IMR-90 (cell line): ENCODE data around the gene SLC8A1. TPM values are rescaled to one million over a fixed set of nuclear protein-coding genes. Genes with fewer than 3 reads are reported as not detected.

Source experiments
- ATAC-seq: fragments of 200-7000 bp; cut with Tn5 transposase; 2 replicates; pipeline ENCODE4 v1.9.1; 2020; ENCODE audit warnings: low read depth, mild to moderate bottlenecking, moderate library complexity
- BruUV-seq: library from RNA; stranded (reverse); fragments of 400-500 nt; replicated peaks from 2 replicates; lab custom pipeline; 2021; lab: Mats Ljungman, UMichigan
- CTCF ChIA-PET: fragments of 300-600 bp; formaldehyde crosslinking; extraction: SDS; loops from one replicate; lab custom pipeline; 2021; ENCODE audit warnings: antibody characterized with exemption; lab: Yijun Ruan, JAX
- POLR2A ChIA-PET: fragments of 300-600 bp; sonication (Branson Sonifier 250); formaldehyde crosslinking; loops from one replicate; lab custom pipeline; 2022; ENCODE audit warnings: antibody characterized with exemption; ENCODE audit not compliant: unreplicated experiment; lab: Charles Lee
- DNase-seq: peaks from one replicate; pipeline ENCODE4 v3.0.0; 2013
- H2AFZ ChIP-seq: replicated peaks from 2 replicates; pipeline ENCODE3; 2013; ENCODE audit warnings: low read length, mild to moderate bottlenecking; ENCODE audit not compliant: poor library complexity
- H2AK5ac ChIP-seq: 2 replicates; pipeline ENCODE4 v1.6.1; 2013; ENCODE audit warnings: low read depth, low read length, inconsistent platforms
- H2AK9ac ChIP-seq: replicated peaks from 2 replicates; pipeline ENCODE3; 2013; ENCODE audit warnings: mild to moderate bottlenecking, low read depth, low read length, moderate library complexity; ENCODE audit not compliant: poor library complexity
- H2BK120ac ChIP-seq: 2 replicates; pipeline ENCODE4 v1.6.1; 2013; ENCODE audit warnings: low read depth, low read length, inconsistent platforms
- H2BK15ac ChIP-seq: 3 replicates; pipeline ENCODE4 v1.6.1; 2013; ENCODE audit warnings: low read depth, low read length, inconsistent platforms
- H2BK20ac ChIP-seq: 2 replicates; pipeline ENCODE4 v1.6.1; 2013; ENCODE audit warnings: low read depth, mild to moderate bottlenecking, inconsistent platforms, low read length, moderate library complexity
- H2BK5ac ChIP-seq: 2 replicates; pipeline ENCODE4 v1.6.1; 2013; ENCODE audit warnings: mild to moderate bottlenecking, low read depth, low read length, inconsistent platforms; ENCODE audit not compliant: poor library complexity, severe bottlenecking
- H3K14ac ChIP-seq: replicated peaks from 2 replicates; pipeline ENCODE4 v1.6.1; 2013; ENCODE audit warnings: low read depth, low read length, inconsistent platforms
- H3K18ac ChIP-seq: 2 replicates; pipeline ENCODE4 v1.6.1; 2013; ENCODE audit warnings: low read depth, low read length, control low read depth
- H3K23ac ChIP-seq: 2 replicates; pipeline ENCODE4 v1.6.1; 2013; ENCODE audit warnings: low read depth, low read length, inconsistent platforms
- H3K27ac ChIP-seq: 2 replicates; pipeline ENCODE4 v1.5.1; 2013; ENCODE audit warnings: mild to moderate bottlenecking, control low read depth, low read length; ENCODE audit not compliant: insufficient read depth
- H3K27me3 ChIP-seq: 2 replicates; pipeline ENCODE4 v1.6.1; 2013; ENCODE audit warnings: low read length; ENCODE audit not compliant: control insufficient read depth, insufficient read depth
- H3K36me3 ChIP-seq: 2 replicates; pipeline ENCODE4 v1.6.1; 2013; ENCODE audit warnings: low read length, mixed read lengths; ENCODE audit not compliant: control insufficient read depth, insufficient read depth
- H3K4ac ChIP-seq: 2 replicates; pipeline ENCODE4 v1.6.1; 2013; ENCODE audit warnings: low read depth, low read length, inconsistent platforms
- H3K4me1 ChIP-seq: 2 replicates; pipeline ENCODE4 v1.6.1; 2013; ENCODE audit warnings: low read length, mixed read lengths; ENCODE audit not compliant: control insufficient read depth, insufficient read depth
- H3K4me2 ChIP-seq: 2 replicates; pipeline ENCODE4 v1.6.1; 2013; ENCODE audit warnings: low read depth, mild to moderate bottlenecking, control low read depth, low read length, moderate library complexity
- H3K4me3 ChIP-seq: 2 replicates; pipeline ENCODE4 v1.5.1; 2013; ENCODE audit warnings: low read depth, mild to moderate bottlenecking, control low read depth, low read length, moderate library complexity; ENCODE audit not compliant: insufficient read depth
- H3K56ac ChIP-seq: 2 replicates; pipeline ENCODE4 v1.6.1; 2013; ENCODE audit warnings: low read length, inconsistent platforms; ENCODE audit not compliant: insufficient read depth; ENCODE audit errors: extremely low read depth
- H3K79me1 ChIP-seq, 2 experiments: 2 replicates each; pipeline ENCODE4 v1.6.1; 2013; ENCODE audit warnings: low read length in 2 of 2, inconsistent platforms in 1 of 2, low read depth in 1 of 2
- H3K9ac ChIP-seq: 2 replicates; pipeline ENCODE4 v1.6.1; 2013; ENCODE audit warnings: low read depth, low read length, control low read depth
- H3K9me1 ChIP-seq: 2 replicates; pipeline ENCODE4 v1.6.1; 2013; ENCODE audit warnings: low read length, inconsistent platforms; ENCODE audit not compliant: insufficient read depth
- H3K9me3 ChIP-seq: 2 replicates; pipeline ENCODE4 v1.6.1; 2013; ENCODE audit warnings: low read length; ENCODE audit not compliant: control insufficient read depth, insufficient read depth
- H4K20me1 ChIP-seq: 2 replicates; pipeline ENCODE4 v1.6.1; 2013; ENCODE audit warnings: low read length, inconsistent platforms; ENCODE audit not compliant: insufficient read depth
- H4K5ac ChIP-seq: 2 replicates; pipeline ENCODE4 v1.6.1; 2013; ENCODE audit warnings: mild to moderate bottlenecking, low read depth, low read length, control low read depth
- H4K8ac ChIP-seq, 2 experiments: 2 replicates each; pipeline ENCODE4 v1.6.1; 2013; ENCODE audit warnings: low read depth in 2 of 2, low read length in 2 of 2, control low read depth in 1 of 2, inconsistent platforms in 1 of 2
- H4K91ac ChIP-seq: 2 replicates; pipeline ENCODE4 v1.6.1; 2013; ENCODE audit warnings: low read depth, low read length, inconsistent platforms; ENCODE audit not compliant: insufficient read depth
- BHLHE40 ChIP-seq: fragments of 150-350 bp; IDR thresholded peaks from 2 replicates; pipeline ENCODE4 v1.6.1; 2016; ENCODE audit warnings: mild to moderate bottlenecking, low read depth, low read length
- CEBPB ChIP-seq: IDR thresholded peaks from 2 replicates; pipeline ENCODE4 v1.6.1; 2012; ENCODE audit warnings: low read depth, low read length, improper control_type of control experiment
- CHD1 ChIP-seq: IDR thresholded peaks from 2 replicates; pipeline ENCODE4 v1.6.1; 2012; ENCODE audit warnings: low read depth, low read length, improper control_type of control experiment
- FOS ChIP-seq: fragments of 150-350 bp; IDR thresholded peaks from 2 replicates; pipeline ENCODE4 v1.6.1; 2016; ENCODE audit warnings: low read depth, low read length
- NFE2L2 ChIP-seq: fragments of 150-350 bp; IDR thresholded peaks from 2 replicates; pipeline ENCODE4 v1.6.1; 2016; ENCODE audit warnings: low read depth, mild to moderate bottlenecking, low read length
- POLR2A ChIP-seq: IDR thresholded peaks from 2 replicates; pipeline ENCODE4 v1.6.1; 2012; ENCODE audit warnings: mild to moderate bottlenecking, low read depth, low read length
- RAD21 ChIP-seq: IDR thresholded peaks from 2 replicates; pipeline ENCODE4 v1.6.1; 2012; ENCODE audit warnings: low read length, improper control_type of control experiment
- SMC3 ChIP-seq: fragments of 150-350 bp; IDR thresholded peaks from 2 replicates; pipeline ENCODE4 v1.6.1; 2016; ENCODE audit warnings: low read depth, mild to moderate bottlenecking, antibody characterized with exemption, low read length, moderate library complexity
- WGBS, 2 experiments: methylation state at CpG; one replicate each; pipeline versions ENCODE4 v1.1.5 to v1.1.7; 2013; ENCODE audit warnings: missing lambda C conversion rate in 2 of 2; ENCODE audit not compliant: insufficient read length in 1 of 2; ENCODE audit errors: extremely low coverage in 2 of 2; 5-methylcytosine and 5-hydroxymethylcytosine counted together
- dilution Hi-C: fragments of 300-500 bp; cut with HindIII; formaldehyde crosslinking; loops from one replicate; pipeline ENCODE4 v1.14.3; 2018; ENCODE audit warnings: low sequenced_read_pairs; ENCODE audit not compliant: unreplicated experiment
- in situ Hi-C: fragments of 300-500 bp; cut with MboI; formaldehyde crosslinking; loops from 3 replicates; pipeline ENCODE4 v1.14.3; 2019; ENCODE audit warnings: low sequenced_read_pairs, inconsistent platforms, mixed read lengths
- intact Hi-C: fragments of 100-400 bp; cut with micrococcal nuclease; formaldehyde crosslinking; loops from 2 replicates; pipeline ENCODE4 v1.10.0; 2022
- polyA plus RNA-seq, 3 experiments: library from polyadenylated mRNA; depleted of rRNA; stranded (reverse); fragments of >200 nt; gene quantifications; 2 replicates each; pipeline ENCODE4 v1.2.3, GENCODE V29; 2012; ENCODE audit warnings: low replicate concordance in 1 of 3
- total RNA-seq: library from RNA; depleted of rRNA; stranded (reverse); fragments of >200 nt; gene quantifications from 2 replicates; pipeline ENCODE4 v1.2.3, GENCODE V29; 2012
- TF ChIP-seq, protein P1 (sequence below): fragments of 150-350 bp; IDR thresholded peaks from 2 replicates; pipeline ENCODE4 v1.6.1; 2016; ENCODE audit warnings: low read depth, mild to moderate bottlenecking, low read length, moderate library complexity, borderline replicate concordance
- TF ChIP-seq, protein P2 (sequence below): conservative IDR thresholded peaks from 2 replicates; pipeline ENCODE4 v1.5.1; 2012; ENCODE audit warnings: mild to moderate bottlenecking, low read depth, low read length, improper control_type of control experiment
- TF ChIP-seq, protein P3 (sequence below): fragments of 150-350 bp; IDR thresholded peaks from 2 replicates; pipeline ENCODE4 v1.6.1; 2017; ENCODE audit warnings: mild to moderate bottlenecking, antibody characterized with exemption, low read length, low read depth

SLC8A1 gene
- total and polyA plus RNA-seq, 2 of the 4 experiments (the other 2 are of a cell fraction) = 7.7 to 57.0 TPM

DNA sequence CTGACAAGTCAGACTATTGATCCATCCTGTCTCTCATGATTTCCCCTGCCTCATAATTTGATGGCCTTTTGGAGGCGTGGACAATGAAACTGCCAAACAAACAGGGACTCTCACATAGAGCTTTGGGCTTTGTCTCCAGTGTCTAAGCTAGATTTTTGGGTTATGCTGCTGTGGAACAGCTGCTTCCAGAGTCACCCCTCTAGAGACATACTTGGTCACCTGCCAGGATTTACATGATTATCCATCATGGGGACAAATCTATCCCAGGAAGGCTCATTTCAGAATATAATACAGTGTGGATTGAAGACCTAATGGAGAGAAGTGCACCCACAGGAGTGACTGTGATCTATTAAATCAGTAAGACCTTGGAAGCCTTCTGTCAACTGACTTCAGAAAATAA is 159.6 kb downstream of the SLC8A1 start:
- dilution Hi-C loops = no loop called here
- POLR2A ChIA-PET = no interaction called here

More for the DNA sequence above, 159.6 kb downstream of the SLC8A1 start:
- no TSS peak for BruUV-seq
- in situ Hi-C loops (no loop called here), intact Hi-C loops (no loop called here)
- Histone ChIP-seq H3K4me2 (no peak overlapping the region), H3K9me1 (peaks cover 4% of the 10 kb centered on the region; the same call in 1 of the 2 replicates), H2AFZ (no peak overlapping the region), H3K9ac (no peak overlapping the region), H3K4me1 (peaks cover 2% of the 10 kb centered on the region; the same call in 1 of the 2 replicates), H2AK5ac (no peak overlapping the region), H3K14ac (no peak overlapping the region), H4K20me1 (no peaks in the 10 kb centered on the region), H3K4ac (no peak overlapping the region), H2BK5ac (no peak overlapping the region), H3K79me1 (peaks cover 0 to 8% of the 10 kb centered on the region in 2 experiments; a peak in 3 of 4 replicates), H3K27ac (no peak overlapping the region), H2BK20ac (no peak overlapping the region), H3K9me3 (no peaks in the 10 kb centered on the region), H3K23ac (no peak overlapping the region), H3K27me3 (no peaks in the 10 kb centered on the region), H2AK9ac (no peak overlapping the region), H3K4me3 (no peak overlapping the region), H3K18ac (no peak overlapping the region), H2BK15ac (no peak overlapping the region), H2BK120ac (no peak overlapping the region), H4K8ac (no peak overlapping the region), H4K91ac (no peak overlapping the region), H3K36me3 (no peaks in the 10 kb centered on the region), H4K5ac (no peak overlapping the region), H3K56ac (no peak overlapping the region)
- ATAC-seq = no peak
- DNase-seq = no peak
- WGBS, 2 experiments = no CpG with 5 or more reads among the region's 1 CpG
- no peak for TF ChIP-seq SMC3
- TF ChIP-seq NFE2L2 = no peak
- no peak for TF ChIP-seq CEBPB
- TF ChIP-seq BHLHE40 = no peak
- TF ChIP-seq, protein P1, sequence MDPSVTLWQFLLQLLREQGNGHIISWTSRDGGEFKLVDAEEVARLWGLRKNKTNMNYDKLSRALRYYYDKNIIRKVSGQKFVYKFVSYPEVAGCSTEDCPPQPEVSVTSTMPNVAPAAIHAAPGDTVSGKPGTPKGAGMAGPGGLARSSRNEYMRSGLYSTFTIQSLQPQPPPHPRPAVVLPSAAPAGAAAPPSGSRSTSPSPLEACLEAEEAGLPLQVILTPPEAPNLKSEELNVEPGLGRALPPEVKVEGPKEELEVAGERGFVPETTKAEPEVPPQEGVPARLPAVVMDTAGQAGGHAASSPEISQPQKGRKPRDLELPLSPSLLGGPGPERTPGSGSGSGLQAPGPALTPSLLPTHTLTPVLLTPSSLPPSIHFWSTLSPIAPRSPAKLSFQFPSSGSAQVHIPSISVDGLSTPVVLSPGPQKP = no peak
- no peak for TF ChIP-seq FOS
- TF ChIP-seq, protein P2, sequence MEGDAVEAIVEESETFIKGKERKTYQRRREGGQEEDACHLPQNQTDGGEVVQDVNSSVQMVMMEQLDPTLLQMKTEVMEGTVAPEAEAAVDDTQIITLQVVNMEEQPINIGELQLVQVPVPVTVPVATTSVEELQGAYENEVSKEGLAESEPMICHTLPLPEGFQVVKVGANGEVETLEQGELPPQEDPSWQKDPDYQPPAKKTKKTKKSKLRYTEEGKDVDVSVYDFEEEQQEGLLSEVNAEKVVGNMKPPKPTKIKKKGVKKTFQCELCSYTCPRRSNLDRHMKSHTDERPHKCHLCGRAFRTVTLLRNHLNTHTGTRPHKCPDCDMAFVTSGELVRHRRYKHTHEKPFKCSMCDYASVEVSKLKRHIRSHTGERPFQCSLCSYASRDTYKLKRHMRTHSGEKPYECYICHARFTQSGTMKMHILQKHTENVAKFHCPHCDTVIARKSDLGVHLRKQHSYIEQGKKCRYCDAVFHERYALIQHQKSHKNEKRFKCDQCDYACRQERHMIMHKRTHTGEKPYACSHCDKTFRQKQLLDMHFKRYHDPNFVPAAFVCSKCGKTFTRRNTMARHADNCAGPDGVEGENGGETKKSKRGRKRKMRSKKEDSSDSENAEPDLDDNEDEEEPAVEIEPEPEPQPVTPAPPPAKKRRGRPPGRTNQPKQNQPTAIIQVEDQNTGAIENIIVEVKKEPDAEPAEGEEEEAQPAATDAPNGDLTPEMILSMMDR = no peak
- TF ChIP-seq, protein P3, sequence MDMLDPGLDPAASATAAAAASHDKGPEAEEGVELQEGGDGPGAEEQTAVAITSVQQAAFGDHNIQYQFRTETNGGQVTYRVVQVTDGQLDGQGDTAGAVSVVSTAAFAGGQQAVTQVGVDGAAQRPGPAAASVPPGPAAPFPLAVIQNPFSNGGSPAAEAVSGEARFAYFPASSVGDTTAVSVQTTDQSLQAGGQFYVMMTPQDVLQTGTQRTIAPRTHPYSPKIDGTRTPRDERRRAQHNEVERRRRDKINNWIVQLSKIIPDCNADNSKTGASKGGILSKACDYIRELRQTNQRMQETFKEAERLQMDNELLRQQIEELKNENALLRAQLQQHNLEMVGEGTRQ = no peak
- no peak for TF ChIP-seq POLR2A
- TF ChIP-seq RAD21 = no peak
- no peak for TF ChIP-seq CHD1
- CTCF ChIA-PET = no interaction called here
